Heart left ventricle (tissue), 13 donors: Measurements from ENCODE around the gene CLK4.

Source experiments
- CTCF ChIP-seq, 12 donors: fragments of 200-600 bp; sonication (generic) in 4 of 12; IDR thresholded peaks; one replicate each; pipeline versions ENCODE4 v1.5.0 to v1.8.0; 2018 to 2022; ENCODE audit warnings: antibody characterized with exemption in 12 of 12, mild to moderate bottlenecking in 5 of 12
- POLR2A ChIP-seq, 2 donors: fragments of 450-650 bp; IDR thresholded peaks; one replicate each; pipeline ENCODE4 v1.6.1; 2017; ENCODE audit warnings: antibody characterized with exemption in 2 of 2, mild to moderate bottlenecking in 2 of 2, moderate library complexity in 2 of 2
- donor health status: ischemic (EF 13 %, LVEDD 7.1; RV severe dilation, severe dysfunction).
- donor health status: DM: no; HTN: yes; CAD: no.
- donor health status: DM: no; HTN: no; CAD: no.
- donor health status: ischemic (EF 25% LVEDD 6.9; RV normal size, moderate dysfunction).
- donor health status: ischemic (EF 25% LVEDD 5.7; RV mildly dilated, moderate dysfunction).
- donor health status: ischemic (EF 35%, LVEDD 5.7; RV mildly dilated, moderate dysfunction).
- donor health status: nonischemic (EF 11% LVEDD 7.7; RV severe dilation, severe dysfunction).
- donor health status: DM: yes; HTN: yes; CAD: no.
- donor health status: PGD.
- donor health status: ischemic (EF 29% LVEDD 5.4; RV normal size, mild dysfunction).
- donor health status: nonischemic (EF 23%, LVEDD 6.1; RV moderate dilation, normal function).

GRCh38 chr5:178582291-178582690, 44.6 kb downstream of the CLK4 start:
- TF ChIP-seq CTCF (IDR thresholded peaks at IDR 0.05) (no peak), POLR2A (IDR thresholded peaks at IDR 0.05) (no peak)
